Endothelial cell (in vitro differentiated cells): ENCODE results near the gene DDX51. TPM values are rescaled to one million over a fixed set of nuclear protein-coding genes. Genes with fewer than 3 reads are reported as not detected.

Experiments
- DNase-seq: peaks from one replicate; pipeline ENCODE4 v3.0.0; 2021; ENCODE audit warnings: low spot score
- H3K27ac Mint-ChIP-seq: one replicate; pipeline ENCODE4 v1.8.0; 2021; ENCODE audit warnings: mixed read lengths, inconsistent platforms; ENCODE audit not compliant: unreplicated experiment
- H3K27me3 Mint-ChIP-seq: one replicate; pipeline ENCODE4 v1.8.0; 2021; ENCODE audit warnings: mild to moderate bottlenecking, moderate library complexity, mixed read lengths, inconsistent platforms; ENCODE audit not compliant: unreplicated experiment
- H3K36me3 Mint-ChIP-seq: one replicate; pipeline ENCODE4 v1.8.0; 2021; ENCODE audit warnings: mild to moderate bottlenecking, low read depth, mixed read lengths, inconsistent platforms; ENCODE audit not compliant: unreplicated experiment
- H3K4me1 Mint-ChIP-seq: one replicate; pipeline ENCODE4 v1.8.0; 2021; ENCODE audit warnings: mild to moderate bottlenecking, mixed read lengths, inconsistent platforms; ENCODE audit not compliant: unreplicated experiment
- H3K4me3 Mint-ChIP-seq: one replicate; pipeline ENCODE4 v1.8.0; 2021; ENCODE audit warnings: mild to moderate bottlenecking, mixed read lengths, inconsistent platforms; ENCODE audit not compliant: unreplicated experiment
- H3K9me3 Mint-ChIP-seq: one replicate; pipeline ENCODE4 v1.8.0; 2021; ENCODE audit warnings: mixed read lengths, inconsistent platforms; ENCODE audit not compliant: unreplicated experiment
- total RNA-seq: library from RNA; stranded (reverse); fragmentation: NEBNext Ultra II Directional; extraction: Animal tissue kit (Norgen Biotek cat#: 25700); gene quantifications from one replicate; pipeline ENCODE4 v1.2.1, GENCODE V29; 2021; ENCODE audit not compliant: unreplicated experiment
- TF ChIP-seq, protein P1 (sequence below): fragments of 200-600 bp; sonication (generic); IDR thresholded peaks from one replicate; pipeline ENCODE4 v1.5.0; 2021; ENCODE audit warnings: antibody characterized with exemption; ENCODE audit not compliant: unreplicated experiment

DDX51 gene
- total RNA-seq, 1 donor from 2014 or later, result 16.1 TPM

DNA sequence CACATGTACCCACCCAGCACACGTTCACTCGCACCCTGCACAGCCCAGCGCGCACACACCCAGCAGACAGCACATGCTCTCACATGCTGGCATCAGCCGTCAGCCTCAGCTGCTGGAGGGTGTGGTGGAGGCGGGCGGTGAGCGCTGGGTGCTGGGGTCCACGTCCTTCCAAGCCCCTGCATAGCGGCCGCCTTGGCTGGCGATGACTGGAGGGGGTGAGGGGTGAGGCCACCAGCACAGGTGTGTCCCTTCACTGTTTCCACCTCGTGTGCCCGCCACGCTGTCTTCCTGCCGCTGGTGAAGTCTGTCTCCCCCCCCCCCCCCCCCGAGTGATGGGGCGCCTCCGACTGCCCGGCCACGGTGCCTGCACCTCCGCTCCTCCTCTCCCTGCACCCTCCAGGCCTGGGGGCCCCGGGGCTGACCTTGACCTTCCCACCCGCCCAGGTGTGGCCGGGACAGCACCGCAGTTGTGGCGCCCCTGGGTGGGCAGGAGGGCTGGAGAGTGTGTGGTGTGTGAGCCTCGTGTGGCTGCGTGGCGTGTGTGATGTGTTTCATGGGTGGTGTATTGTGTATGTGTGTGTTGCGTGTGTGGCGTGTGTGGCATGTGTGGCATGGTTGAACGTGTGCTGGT, 37.6 kb upstream of the DDX51 start:
- no peak for DNase-seq
- peak overlapping the region; percentile 12 for H3K4me3 Mint-ChIP-seq
- peaks cover 9% of the 10 kb centered on the region for H3K27me3 Mint-ChIP-seq
- peaks cover 11% of the 10 kb centered on the region for H3K4me1 Mint-ChIP-seq
- H3K9me3 Mint-ChIP-seq, result no peaks in the 10 kb centered on the region
- peaks cover 6% of the 10 kb centered on the region for H3K36me3 Mint-ChIP-seq
- TF ChIP-seq, protein P1, sequence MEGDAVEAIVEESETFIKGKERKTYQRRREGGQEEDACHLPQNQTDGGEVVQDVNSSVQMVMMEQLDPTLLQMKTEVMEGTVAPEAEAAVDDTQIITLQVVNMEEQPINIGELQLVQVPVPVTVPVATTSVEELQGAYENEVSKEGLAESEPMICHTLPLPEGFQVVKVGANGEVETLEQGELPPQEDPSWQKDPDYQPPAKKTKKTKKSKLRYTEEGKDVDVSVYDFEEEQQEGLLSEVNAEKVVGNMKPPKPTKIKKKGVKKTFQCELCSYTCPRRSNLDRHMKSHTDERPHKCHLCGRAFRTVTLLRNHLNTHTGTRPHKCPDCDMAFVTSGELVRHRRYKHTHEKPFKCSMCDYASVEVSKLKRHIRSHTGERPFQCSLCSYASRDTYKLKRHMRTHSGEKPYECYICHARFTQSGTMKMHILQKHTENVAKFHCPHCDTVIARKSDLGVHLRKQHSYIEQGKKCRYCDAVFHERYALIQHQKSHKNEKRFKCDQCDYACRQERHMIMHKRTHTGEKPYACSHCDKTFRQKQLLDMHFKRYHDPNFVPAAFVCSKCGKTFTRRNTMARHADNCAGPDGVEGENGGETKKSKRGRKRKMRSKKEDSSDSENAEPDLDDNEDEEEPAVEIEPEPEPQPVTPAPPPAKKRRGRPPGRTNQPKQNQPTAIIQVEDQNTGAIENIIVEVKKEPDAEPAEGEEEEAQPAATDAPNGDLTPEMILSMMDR, result no peak
- no peak overlapping the region for H3K27ac Mint-ChIP-seq

DNA sequence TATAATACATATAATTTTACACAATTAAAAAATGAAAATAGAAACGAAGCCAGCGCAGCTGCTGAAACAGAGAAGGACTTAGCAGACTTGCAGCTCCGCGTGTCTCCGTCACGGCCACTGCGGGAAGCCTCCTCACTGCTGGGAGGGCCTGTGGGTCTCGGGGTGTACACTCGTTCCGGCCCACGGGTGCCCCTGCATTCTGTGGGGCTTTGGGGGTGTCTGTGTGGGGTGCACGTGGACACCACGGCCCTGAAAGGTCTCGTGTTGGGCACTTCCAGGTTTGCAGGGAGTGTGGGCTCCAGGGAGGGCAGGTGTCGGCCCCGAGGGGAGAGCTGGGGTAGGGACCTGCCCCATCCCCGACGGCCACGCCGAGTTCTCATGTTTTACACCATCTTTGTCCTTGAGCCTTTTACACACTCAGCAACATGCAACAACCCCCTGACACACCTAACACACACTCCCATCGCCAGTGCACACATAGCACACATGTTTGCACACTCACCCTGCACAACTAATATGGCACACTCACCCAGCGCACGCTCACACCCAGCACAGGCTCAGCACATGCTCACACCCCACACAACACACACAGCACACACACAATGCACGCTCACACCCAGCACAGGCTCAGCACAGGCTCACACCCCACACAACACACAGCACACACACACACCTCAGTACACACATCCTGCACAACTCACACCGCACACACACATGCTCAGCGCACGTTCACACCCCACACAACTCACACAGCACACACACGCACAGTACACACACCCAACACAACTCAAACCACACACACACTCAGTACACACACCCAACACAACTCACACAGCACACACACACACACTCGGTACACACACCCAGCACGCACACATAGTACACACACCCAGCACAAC, 36.8 kb upstream of the DDX51 start:
- no peak for DNase-seq
- Mint-ChIP-seq H3K27ac (no peak overlapping the region), H3K4me3 (no peak overlapping the region), H3K4me1 (peaks cover 8% of the 10 kb centered on the region), H3K9me3 (no peaks in the 10 kb centered on the region), H3K36me3 (peaks cover 6% of the 10 kb centered on the region), H3K27me3 (peaks cover 9% of the 10 kb centered on the region)
- TF ChIP-seq, protein P1, result no peak

DNA sequence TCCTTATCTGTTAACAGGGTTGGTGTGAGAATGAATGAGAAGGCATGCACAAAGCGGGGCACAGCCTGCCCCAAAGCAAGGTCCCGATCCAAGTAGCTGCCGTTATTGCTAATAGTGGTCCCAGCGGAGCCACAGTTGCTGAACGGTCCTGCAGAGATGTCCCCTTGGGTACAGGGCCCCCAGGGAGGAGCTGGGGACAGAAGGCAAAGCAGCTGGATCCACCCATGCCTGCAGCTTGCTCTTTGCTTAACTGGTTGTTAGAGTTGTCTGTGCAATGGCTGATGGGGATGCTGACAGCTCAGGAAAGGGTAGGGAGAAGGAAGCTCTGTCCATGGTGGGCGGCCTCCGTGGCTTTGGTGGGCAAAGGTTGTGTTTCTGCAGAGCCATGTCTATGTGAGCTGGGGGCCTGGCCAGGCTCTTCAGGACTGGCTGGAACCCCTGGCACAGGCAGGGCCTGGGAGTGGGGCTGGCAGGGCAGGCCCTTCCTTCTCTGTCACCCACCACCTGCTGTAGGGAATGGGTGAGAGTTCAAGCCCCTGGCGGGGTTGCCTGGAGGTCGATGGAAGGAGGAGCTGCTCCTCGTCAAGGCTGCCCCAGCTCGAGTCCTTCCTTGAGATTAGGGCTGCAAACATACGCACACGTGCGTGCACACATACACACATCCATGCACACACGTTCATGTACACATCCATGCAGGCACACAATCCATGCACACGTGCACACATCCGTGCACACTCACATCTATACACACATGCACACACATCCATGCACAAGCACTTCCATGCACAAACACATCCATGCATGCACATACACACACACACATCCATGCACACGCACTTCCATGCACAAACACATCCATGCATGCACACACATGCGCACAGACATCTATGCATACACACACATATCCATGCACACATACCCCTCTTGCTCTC, 35.6 kb upstream of the DDX51 start:
- peaks cover 12% of the 10 kb centered on the region for H3K27me3 Mint-ChIP-seq
- no peak overlapping the region for H3K4me3 Mint-ChIP-seq
- no peak for DNase-seq
- TF ChIP-seq, protein P1, result no peak
- H3K27ac Mint-ChIP-seq, result no peak overlapping the region
- H3K4me1 Mint-ChIP-seq, result peaks cover 4% of the 10 kb centered on the region
- H3K9me3 Mint-ChIP-seq, result no peaks in the 10 kb centered on the region
- peaks cover 6% of the 10 kb centered on the region for H3K36me3 Mint-ChIP-seq

DNA sequence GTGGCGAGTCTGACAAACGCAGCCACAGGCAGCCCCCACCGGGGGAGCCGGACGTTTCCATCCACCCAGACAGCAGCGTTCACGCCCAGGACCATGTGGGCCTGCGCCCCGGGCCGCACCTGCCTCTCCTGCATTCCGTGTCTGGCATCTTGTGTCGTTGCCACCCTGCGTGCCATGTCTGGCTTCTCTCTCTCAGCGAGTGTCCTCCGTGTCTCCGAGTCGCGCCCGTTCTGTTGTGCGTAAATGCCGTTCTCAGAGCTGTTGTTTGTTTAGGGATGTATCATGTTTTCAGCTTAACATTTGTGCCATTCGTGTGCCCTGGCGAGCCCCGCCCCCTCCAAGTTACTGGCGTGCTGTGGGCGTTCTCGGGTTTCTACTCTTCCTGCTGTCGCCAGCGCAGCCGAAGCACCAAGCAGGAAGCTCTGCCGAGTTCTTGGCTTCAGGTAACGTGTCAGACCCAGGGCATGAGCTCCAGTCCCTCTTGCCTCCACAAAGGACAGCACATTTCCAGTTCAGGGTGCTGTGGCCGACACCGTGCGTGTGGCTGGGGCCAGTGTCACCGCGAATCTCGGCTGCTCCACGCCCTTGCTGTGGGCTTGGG, 34.8 kb upstream of the DDX51 start:
- TF ChIP-seq, protein P1, result no peak
- Mint-ChIP-seq H3K27ac (no peak overlapping the region), H3K27me3 (peaks cover 14% of the 10 kb centered on the region), H3K4me3 (no peak overlapping the region), H3K4me1 (peaks cover 4% of the 10 kb centered on the region), H3K9me3 (no peaks in the 10 kb centered on the region), H3K36me3 (peaks cover 6% of the 10 kb centered on the region)
- no peak for DNase-seq
